Stimulated activated CD8-positive, alpha-beta memory T cell treated with anti-CD3 and anti-CD28 coated beads, Interleukin-2, amount 100 ng/mL, for 1 hour (primary cell): ENCODE data around the gene RAB40B.
A peak's percentile ranks its signal among the peaks of the same experiment; 100 is the strongest.

ENCODE experiments used
- DNase-seq, 2 donors: peaks; one replicate each; pipeline ENCODE4 v3.0.0-alpha.2; 2020; ENCODE audit warnings: low read depth in 2 of 2

The RAB40B gene

DNA sequence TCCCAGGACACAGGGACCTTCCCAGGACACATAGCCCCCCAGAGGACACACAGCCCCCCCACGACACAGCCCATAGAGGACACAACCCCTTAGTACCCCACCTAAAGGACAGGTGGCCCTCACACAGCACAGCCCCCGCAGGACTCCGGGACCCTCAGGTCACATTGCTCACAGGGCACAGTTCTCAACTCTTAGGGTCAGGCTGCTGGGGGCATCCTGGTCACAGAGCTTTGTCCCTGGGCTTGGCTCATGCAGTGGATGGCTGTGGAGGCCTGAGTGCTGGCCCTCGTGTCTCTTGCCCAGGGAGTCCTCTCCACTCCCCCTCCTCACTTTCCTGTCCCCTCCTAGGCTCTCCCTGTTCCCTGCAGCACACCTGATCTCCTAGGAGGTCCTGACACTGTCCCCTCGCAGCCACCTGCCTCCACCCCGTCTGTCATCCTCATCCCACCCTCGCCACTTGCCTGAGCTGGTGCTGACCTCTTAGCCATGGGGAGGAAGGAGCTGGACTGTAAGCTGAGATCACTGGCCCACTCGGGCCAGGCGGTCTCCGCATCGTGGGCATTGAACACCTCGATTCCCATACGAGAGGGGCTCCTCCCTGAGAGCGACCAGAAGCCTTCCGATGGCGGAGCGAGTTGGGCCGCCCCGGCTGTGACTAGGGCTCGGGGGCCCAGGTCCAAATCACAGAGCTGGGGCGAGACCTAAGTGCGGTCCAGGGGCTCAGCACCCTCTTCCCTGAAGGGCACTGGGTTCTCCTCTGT is 48.8 kb downstream of the RAB40B start:
- no peak for DNase-seq

DNA sequence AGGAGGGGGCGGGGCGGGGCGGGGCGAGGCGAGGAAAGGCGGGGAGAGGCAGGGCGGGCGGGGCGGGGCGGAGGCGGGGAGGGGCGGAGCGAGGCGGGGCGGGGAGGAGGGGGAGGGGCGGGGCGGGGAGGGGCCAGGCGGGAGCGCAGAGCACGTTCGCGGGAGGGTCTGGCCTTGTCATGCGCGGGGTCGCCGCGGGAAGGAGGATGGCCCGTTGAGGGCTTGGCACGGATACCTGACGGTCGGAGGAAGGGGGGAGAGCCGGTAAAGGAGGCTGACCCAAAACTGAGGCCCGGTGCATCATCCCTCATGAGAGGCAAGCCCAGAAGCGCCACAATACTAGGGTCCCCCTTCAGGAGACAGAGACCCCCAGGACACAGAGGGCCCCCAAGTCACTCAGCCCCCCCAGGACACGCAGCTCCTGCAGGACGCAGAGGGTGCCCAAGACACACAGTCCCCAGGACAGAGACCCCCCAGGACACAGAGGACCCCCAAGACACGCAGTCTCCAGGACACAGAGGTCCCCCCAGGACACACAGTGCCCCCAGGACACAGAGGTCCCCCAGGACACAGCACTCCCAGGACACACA is 49.7 kb downstream of the RAB40B start:
- DNase-seq, result peak in 1 of 2 donors; percentile 26

DNA sequence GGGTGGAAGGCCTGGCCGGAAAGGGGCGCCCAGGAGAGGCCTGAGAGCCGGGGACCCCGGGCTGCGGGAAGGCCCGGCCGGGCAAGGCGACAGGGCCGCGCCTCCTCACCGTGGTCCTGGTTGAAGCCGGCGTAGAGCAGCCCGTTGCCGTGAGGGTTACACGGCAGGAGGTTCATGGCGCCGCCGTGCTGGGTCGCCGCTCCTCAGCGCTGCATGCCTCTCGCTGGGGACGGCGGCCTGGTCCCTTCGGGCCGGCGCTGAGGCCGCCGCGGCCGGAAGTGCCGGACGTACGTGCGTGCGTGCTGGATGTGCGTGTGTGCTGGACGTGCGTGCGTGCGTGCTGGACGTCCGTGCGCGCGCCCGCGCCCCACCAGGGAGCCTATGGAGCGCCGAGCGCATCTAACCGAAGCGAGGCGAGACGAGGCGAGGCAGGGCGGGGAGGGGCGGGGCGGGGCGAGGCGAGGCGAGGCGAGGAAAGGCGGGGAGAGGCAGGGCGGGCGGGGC is 50.3 kb downstream of the RAB40B start, which contains the start of gene WDR45B:
Gene WDR45B, minus strand, starts transcription at position 280 of the 504 bp plus-strand sequence. Its CDS starts 104 bp downstream, at position 176.
- DNase-seq, result peak; percentile 68 to 76

DNA sequence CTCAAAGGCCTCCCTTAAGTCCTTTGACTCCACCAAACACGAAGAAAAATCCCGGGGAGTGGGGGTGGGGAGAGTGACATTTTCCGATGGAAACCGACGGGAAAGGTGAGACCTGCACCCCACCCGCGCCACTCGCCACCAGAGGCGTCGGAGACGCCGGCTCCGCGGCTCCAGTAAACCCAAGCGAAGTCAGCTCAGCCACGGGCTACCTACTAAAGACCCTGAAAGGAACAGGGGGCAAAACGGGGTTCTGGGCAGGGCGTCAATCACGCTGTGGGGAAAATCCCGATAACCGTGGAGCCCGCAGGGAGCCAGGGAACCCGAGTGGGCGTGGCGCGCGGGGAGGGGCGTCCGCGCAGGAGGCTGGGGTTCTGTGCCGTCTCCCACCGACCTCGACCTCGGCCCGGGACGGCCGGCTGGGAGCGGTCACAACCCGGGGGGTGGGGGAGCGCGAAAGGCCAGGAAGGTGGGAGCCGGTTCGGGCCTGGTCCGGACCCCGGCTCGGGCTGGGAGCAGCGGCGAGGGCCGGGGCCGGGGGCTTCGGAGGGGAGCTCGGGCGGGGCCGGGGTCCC is 50.8 kb downstream of the RAB40B start:
- peak; percentile 17 to 30 for DNase-seq

DNA sequence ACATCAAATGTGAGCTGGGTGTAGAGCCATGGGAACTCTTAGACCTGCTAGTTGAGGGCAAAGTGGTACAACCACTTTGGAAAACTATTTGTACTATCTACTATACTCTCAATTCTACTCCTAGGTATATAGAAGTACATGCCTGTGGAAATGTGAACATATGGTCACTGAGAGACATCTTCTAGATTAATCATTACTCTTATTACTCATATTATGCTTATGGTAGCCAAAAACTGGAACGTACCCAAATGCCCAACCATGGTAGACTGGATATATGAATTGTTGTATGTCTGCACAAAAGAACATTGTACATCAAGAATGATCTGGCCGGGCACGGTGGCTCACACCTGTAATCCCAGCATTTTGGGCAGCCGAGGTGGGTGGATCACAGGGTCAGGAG is 53.0 kb downstream of the RAB40B start:
- no peak for DNase-seq

DNA sequence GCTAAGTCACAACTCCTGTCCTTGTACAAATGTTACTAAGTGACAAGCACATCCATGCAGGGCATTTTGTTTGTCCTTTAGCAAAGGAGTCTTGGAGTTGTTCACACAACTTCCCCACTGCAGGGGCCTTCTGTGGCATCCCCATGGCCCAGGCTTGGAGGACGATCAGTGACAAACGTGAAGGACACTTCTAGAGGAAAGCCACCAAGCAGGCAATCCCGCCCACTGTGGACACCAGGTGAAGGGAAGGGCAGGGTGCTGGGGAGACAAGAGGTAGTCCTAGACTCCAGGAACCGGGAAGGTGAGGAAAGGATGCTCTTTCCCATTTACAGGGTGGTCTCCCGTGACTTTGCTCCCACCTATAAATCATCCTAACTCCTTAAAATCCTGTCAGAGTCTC is 54.4 kb downstream of the RAB40B start:
- DNase-seq, result no peak

DNA sequence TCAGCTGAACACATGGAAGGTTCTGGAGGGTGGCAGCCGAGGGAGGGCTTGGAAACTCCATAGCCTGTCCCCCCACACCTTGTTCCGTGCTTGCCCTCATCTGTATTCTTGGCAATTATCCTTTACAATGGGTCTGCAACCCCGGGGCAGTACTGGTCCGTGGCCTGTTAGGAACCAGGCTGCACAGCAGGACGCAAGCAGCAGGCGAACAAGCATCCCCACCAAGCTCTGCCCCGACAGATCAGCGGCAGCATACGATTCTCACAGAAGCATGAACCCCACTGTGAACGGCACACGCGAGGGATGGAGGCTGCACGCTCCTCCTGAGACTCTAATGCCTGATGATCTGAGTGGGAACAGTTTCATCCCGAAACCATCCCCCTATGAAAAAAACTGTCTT is 56.5 kb downstream of the RAB40B start:
- DNase-seq, result no peak

DNA sequence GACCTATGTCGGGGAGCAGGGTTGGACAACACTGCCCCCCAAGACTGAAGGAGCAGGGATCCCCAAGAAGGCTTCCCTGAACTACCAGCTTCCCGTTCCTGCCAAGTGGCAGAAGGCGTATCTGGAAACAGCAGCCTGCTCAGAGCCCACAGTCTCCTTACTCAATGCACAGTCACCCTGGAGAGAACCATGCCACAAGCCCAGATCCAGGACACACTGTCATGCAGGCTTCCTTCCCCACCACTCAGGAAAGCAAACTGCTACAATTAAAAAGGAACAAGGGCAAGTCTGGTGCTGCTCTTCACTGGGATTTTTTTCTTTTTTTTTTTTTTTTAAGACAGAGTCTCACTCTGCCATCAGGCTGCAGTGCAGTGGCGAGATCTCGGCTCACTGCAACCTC is 58.5 kb downstream of the RAB40B start:
- no peak for DNase-seq

DNA sequence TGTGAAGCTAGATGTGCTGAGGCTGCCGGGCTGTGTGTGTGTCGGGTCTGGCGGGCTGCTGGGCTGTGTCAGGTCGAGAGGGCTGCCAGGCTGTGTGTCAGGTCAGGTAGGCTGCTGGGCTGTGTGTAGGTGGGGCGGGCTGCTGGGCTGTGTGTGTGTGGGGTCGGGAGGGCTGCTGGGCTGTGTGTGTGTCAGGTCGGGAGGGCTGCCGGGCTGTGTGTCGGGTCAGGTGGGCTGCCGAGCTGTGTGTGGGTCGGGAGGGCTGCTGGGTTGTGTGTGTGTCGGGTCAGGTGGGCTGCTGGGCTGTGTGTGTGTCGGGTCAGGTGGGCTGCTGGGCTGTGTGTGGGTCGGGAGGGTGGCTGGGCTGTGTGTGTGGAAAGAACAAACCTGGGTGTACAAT is 58.9 kb downstream of the RAB40B start:
- no peak for DNase-seq

DNA sequence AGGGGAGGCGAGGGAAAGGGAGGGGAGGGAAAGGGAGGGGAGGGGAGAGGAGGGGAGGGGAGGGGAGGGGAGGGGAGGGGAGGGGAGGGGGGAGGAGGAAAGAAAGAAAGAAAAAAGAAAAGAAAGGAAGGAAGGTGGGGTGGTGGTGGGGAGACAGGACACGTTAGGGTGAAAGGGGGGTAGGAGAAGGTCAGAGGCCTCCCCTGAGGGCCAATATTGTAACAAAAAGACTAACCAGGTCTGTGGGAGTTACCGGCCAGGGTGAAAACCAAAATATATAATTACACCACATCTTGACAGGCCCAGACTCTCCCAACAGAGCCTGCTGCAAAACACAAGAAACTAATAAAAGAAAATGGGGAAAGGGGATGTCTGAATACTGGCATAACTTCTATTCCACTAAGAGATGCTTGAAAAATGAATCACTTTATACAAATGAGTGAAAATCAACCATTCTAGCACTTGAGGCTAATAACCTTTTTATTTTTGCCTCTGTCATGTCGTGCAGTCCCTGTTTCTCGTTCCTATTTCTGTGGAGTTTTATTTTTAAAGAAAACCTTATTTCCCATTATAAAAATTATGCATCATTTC is 60.2 kb downstream of the RAB40B start:
- no peak for DNase-seq

DNA sequence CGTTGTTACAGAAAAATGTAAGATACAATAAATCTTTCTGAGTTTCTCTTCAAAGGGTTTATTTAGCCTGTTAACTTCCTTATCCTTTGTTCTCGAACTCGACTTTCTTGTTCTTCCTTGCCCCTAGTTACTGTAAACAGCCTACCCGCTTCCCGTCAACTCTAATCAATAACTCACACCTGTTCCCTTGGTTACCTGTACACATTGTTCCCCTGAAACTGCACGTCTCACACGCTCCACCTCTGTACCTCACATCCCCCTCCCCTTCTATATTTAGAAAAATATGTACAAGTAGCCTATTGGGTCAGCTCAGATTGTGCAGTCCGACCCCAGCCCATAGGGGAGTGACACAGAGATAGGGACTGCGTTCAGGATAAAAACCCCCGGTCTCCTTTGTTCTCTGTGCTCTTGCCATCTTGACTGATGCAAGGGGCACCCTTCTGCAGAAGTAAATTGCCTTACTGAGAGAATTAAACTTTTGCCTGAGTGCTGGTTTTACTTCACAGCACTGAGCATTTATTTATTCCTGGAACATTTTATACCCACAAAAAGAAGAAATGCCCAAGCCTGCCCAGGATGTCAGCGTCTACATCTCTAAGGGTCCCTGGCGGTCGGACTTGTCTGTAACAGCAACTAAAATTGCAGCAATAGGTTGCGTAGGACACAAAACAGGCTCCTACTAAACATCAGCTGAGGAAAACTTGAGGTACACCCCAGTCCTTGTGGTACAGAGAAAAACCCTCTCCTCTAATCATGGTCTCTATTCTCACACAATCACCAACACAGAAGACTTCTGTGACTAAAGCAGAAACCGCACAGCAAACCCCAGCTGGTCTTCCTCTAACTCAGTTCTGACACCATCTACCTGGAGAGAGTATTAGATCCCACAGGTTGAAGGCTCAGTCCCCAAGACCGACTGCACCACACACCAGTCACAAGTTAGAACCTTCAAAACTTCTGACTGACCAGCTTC is 61.6 kb downstream of the RAB40B start:
- DNase-seq, result no peak

DNA sequence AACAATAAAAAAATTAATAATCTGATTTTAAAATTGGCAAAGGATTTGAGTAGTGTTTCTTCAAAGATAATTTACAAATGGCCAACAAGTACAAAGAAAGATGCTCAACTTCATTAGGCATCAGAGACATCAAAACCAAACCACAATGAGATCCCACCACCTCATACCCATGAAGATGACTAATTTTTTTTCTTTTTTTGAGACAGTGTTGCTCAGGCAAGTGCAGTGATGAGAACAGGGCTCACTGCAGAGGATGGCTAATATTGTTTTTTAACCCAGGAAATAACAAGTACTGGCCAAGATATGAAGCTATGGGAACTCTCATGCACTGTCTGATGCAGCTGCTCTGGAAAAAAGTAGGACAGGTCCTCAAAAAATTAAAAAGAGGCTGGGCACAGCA is 65.2 kb downstream of the RAB40B start:
- no peak for DNase-seq

DNA sequence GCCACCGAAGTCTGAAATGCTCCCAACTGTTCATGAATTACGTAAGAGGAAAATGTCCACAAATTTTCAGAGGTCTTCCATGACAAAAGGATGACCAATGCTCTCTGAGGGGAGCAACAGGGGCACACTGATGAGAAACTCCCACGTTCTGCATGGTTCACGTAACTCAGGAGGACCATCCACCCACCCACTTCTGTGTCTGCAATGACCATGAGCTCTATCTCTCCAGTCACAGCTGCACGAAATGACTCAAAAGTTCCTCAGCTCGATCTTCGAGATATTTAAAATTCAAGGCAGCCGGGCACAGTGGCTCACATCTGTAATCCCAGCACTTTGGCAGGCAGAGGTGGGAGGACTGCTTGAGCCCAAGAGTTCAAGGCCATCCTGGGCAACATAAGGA is 66.0 kb downstream of the RAB40B start:
- DNase-seq, result no peak

DNA sequence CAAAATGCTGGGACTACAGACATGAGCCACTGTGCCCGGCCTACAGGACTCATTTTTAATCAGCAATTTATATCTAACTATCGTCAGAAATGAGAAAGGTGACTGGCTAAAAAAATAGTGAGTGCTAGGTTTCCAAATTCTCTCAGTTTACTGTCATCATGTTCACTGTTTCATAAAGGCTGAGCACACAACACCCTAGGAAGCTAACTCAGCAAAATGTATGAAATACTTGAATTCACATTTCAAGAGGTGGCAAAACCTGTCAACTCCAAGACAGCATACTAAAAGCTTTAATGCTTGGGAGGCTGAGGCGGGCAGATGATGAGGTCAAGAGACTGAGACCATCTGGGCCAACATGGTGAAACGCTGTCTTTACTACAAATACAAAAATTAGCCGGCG is 67.0 kb downstream of the RAB40B start:
- no peak for DNase-seq

DNA sequence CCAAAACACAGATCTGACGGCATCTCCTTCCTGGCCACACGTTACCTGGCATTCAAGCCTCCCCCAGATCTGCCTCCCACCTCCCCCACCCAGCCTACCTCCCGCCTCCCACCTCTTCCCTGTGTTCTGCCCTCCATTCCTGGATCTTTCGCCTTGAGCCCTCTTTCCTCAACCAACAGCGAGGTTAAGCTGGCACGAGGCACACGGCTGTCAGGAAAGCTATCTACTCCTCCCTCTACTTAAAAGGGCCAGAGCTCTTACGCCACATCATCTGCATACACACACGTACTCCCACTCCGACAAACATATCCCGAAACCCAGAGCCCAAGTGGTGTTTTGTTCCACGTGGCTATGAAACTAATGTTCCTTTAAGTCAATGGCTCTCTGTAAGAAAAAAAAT is 68.3 kb downstream of the RAB40B start:
- no peak for DNase-seq

DNA sequence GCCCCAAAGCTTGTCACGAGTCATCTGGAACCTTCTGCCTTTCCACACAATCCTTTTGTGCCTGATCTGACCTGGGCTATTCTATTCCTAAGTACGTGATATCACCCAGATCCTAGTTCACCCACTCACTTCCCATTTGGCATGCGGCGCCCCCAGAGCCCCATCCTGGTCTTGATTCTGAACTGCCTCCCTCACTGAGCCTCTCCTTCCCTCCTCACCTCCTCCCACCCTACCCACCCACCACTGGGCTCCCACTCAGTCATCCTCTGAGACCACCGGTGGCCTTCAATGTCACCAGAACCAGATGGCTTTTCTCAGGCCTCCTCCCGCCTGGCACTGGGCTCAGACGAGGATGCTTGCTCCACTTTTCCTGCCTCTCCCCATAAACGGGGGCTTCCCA is 68.8 kb downstream of the RAB40B start:
- DNase-seq, result no peak

DNA sequence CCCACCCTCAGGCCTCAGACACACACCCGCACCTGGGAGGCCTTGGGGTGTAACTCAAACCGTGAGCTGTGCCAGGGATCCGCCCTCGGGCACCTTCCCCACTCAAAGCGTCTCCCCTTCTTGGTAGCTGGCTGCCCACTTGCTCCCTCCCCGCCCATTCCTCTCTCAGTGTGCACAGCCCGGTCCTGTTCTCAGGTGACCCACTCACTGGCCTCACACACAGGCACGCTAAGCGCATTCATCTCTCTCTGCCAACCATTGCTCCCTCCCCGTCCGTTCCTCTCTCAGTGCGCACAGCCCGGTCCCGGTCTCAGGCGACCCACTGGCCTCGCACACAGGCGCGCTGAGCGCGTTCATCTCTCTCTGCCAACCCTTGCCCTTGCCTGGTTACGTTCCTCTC is 71.1 kb downstream of the RAB40B start:
- DNase-seq, result no peak

DNA sequence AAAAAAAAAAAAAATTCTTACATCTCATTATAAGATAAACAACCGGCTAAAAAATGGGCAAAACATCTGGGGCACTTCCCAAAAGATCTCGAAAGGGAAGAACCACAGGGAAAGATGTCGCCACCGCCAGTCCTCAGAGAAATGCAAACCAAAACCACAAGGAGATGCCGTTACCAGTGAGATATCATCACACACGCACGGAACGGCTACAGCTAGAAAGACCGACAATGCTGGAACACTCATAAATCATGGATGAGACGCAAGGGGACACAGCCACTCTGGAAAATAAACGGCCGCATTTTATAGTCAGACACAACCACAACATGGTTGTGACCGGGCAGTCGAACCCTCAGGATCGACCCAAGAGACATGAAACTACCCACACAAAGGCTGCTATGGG is 74.8 kb downstream of the RAB40B start:
- no peak for DNase-seq

DNA sequence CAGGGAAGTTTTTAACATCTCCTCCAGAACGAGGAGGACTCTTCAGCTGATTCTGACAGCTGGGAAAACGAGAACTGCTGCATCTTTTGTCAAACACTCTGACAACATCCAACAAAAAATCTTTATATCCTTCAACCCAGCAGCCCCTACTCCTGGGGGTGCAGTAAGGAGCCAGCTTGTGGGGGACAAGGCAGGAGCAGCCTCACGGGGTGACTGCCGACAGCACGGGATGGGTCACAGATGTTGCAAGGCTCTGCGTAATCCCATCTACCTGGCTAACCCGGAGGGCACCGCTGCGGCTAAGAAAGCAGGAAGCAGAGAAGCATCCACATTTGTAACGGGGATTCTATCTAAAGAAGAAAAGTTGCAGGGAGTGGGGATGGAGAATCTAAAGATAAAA is 78.9 kb downstream of the RAB40B start:
- no peak for DNase-seq

DNA sequence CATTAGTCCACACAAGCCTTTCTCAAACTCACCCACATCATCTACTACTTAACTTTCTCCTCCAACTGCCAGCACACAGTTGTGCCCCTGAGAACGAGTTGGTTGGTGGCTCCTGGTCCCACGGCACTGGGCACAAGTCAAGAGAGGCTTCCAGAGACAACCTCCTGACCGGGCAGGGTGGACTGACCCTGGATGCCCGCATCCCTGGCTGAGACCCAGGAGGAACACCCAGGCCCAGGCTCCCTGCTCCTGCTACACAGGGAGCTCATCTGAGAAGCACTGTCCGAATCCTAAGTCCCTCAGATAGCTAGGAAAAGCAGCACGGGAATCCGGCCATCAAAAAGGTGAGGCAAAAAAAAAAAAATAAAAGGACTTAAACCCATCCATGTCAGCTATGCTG is 79.3 kb downstream of the RAB40B start:
- DNase-seq, result no peak

DNA sequence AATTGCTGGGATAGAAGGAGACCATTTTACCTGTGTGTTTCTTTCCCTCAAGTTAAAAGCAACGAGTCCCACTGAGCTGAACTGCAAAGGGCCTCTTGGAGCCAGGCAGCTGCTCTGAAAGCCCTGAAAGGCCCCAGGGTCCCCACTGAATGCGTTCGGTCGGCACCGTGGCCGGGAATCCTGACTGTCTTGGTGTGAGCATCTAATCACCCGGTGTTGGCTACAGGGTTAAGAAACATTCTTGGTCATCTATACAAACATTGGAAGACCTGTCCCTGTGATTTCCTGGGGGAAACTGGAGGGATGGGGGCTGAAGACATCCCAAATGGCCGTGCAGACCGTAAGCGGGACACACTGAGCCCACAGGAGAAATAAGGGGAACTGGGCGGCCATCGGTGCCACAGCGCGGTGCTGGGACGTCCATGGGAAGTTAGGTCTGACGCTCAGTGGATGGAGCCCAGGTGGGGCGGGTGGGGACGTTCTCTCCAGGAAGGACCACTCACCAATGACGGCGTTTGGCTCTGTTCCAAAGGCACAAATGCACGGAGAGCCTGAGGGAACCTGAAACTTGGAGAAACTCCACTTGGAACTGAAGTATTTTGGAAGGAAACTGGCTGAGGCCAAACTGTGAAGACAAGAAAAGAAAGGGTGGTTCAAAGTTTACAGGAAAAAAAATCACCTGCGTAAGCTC is 82.3 kb downstream of the RAB40B start:
- no peak for DNase-seq
